Measurements from ENCODE around the gene RHPN2. TPM values are rescaled to one million over a fixed set of nuclear protein-coding genes. Genes with fewer than 3 reads are reported as not detected.
A peak's percentile ranks its signal among the peaks of the same experiment; 100 is the strongest.

RHPN2 gene
- total RNA-seq, 2 donors from 2014 or later, result 40.0 to 78.3 TPM

DNA sequence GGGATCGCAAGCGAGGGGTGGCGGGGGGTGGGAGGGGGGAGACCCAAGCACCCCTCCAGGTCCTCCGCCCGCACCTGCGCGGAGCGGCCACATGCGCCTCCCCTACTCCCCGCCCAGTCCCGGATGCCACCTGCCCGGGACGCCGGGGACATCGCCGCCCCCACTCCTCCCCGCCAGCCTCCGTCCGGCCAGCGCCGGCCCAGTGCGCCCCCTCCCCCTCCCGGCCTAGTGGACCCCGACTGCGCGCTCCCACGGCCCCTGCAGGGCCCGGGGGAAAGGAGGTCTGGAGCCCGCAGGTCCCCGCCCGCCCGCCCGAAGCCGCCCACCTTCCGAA lies 263 bp downstream of the RHPN2 start:
- peak overlapping the region; percentile 75 for H3K27ac ChIP-seq
- H3K9ac ChIP-seq (ENCODE audit: low read depth in 2 of 2, low read length in 2 of 2), result peak overlapping the region; percentile 84 to 91
- TF ChIP-seq, protein P1, sequence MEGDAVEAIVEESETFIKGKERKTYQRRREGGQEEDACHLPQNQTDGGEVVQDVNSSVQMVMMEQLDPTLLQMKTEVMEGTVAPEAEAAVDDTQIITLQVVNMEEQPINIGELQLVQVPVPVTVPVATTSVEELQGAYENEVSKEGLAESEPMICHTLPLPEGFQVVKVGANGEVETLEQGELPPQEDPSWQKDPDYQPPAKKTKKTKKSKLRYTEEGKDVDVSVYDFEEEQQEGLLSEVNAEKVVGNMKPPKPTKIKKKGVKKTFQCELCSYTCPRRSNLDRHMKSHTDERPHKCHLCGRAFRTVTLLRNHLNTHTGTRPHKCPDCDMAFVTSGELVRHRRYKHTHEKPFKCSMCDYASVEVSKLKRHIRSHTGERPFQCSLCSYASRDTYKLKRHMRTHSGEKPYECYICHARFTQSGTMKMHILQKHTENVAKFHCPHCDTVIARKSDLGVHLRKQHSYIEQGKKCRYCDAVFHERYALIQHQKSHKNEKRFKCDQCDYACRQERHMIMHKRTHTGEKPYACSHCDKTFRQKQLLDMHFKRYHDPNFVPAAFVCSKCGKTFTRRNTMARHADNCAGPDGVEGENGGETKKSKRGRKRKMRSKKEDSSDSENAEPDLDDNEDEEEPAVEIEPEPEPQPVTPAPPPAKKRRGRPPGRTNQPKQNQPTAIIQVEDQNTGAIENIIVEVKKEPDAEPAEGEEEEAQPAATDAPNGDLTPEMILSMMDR (IDR thresholded peaks at IDR 0.05), result no peak
- no peaks in the 10 kb centered on the region for H3K27me3 ChIP-seq
- DNase-seq, result peak; percentile 56
- peak overlapping the region; percentile 76 for H3K4me3 ChIP-seq
- H3K9me3 ChIP-seq, result no peaks in the 10 kb centered on the region
- H3K36me3 ChIP-seq, result no peaks in the 10 kb centered on the region
- H3K4me1 ChIP-seq, result peaks cover 6% of the 10 kb centered on the region
- intact Hi-C loops (cut with DNase I), result no loop called here

DNA sequence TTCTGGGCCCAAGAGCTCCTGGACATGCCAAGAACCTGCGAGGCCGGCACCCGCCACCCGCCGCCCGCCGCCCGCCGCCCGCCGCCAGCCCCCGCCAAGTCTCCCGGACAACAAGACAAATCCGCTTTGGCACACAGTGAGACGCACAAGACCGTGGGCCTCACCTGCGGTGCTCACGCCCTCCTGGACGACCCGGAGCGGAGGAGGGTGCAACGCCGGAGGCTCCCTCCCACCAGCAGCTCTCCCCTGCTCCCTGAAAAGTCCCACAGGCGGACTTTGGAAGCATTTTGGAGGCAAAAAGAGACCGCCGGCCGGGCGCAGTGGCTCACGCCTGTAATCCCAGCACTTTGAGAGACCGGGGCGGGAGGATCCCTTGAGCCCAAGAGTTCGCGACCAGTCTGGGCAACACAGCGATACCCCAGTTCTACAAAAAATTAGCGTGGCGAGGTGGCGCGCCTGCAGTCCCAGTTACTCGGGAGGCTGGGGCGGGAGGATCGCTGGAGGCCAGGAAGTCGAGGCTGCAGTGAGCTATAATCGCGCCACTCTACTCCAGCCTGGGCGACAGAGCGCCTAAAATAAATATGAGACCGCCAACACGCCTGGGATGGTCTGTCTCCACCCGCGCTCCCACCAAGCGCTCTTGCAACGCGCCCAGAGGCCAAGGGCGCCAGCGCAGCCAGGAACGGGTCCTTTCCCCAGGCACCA lies 783 bp downstream of the RHPN2 start:
- intact Hi-C loops (cut with DNase I), result no loop called here
- DNase-seq, result peak; percentile 45
- H3K27ac ChIP-seq, result peak overlapping the region; percentile 75
- H3K4me3 ChIP-seq, result peak overlapping the region; percentile 76
- H3K4me1 ChIP-seq, result peaks cover 6% of the 10 kb centered on the region
- peak overlapping the region; percentile 84 to 91 for H3K9ac ChIP-seq (ENCODE audit: low read depth in 2 of 2, low read length in 2 of 2)
- TF ChIP-seq, protein P1 (IDR thresholded peaks at IDR 0.05), result no peak
- H3K27me3 ChIP-seq, result no peaks in the 10 kb centered on the region
- no peaks in the 10 kb centered on the region for H3K36me3 ChIP-seq
- H3K9me3 ChIP-seq, result no peaks in the 10 kb centered on the region

- intact Hi-C loops (cut with DNase I), result no loop called here
- peak; percentile 86 for DNase-seq
- H3K9ac ChIP-seq (ENCODE audit: low read depth in 2 of 2, low read length in 2 of 2), result peak overlapping the region in 1 of 2 donors; percentile 68
- H3K27me3 ChIP-seq, result no peaks in the 10 kb centered on the region
- peak overlapping the region; percentile 76 for H3K4me3 ChIP-seq
- TF ChIP-seq, protein P1 (IDR thresholded peaks at IDR 0.05), result no peak
- H3K27ac ChIP-seq, result peak overlapping the region; percentile 75
- no peaks in the 10 kb centered on the region for H3K9me3 ChIP-seq
- H3K36me3 ChIP-seq, result no peaks in the 10 kb centered on the region
- peaks cover 6% of the 10 kb centered on the region for H3K4me1 ChIP-seq
Observed at GRCh38 chr19:33063356-33063752, 1.3 kb downstream of the RHPN2 start.

GRCh38 chr19:33062902-33063301 lies 1.8 kb downstream of the RHPN2 start:
- TF ChIP-seq, protein P1 (IDR thresholded peaks at IDR 0.05), result no peak
- no peaks in the 10 kb centered on the region for H3K36me3 ChIP-seq
- H3K27me3 ChIP-seq, result no peaks in the 10 kb centered on the region
- intact Hi-C loops (cut with DNase I), result no loop called here
- peak overlapping the region in 1 of 2 donors; percentile 68 for H3K9ac ChIP-seq (ENCODE audit: low read depth in 2 of 2, low read length in 2 of 2)
- no peak for DNase-seq
- peak overlapping the region; percentile 76 for H3K4me3 ChIP-seq
- H3K9me3 ChIP-seq, result no peaks in the 10 kb centered on the region
- peak overlapping the region; percentile 75 for H3K27ac ChIP-seq
- H3K4me1 ChIP-seq, result peaks cover 6% of the 10 kb centered on the region

- Histone ChIP-seq H3K36me3 (no peaks in the 10 kb centered on the region), H3K9ac (ENCODE audit: low read depth in 2 of 2, low read length in 2 of 2) (peak overlapping the region in 1 of 2 donors; percentile 51), H3K9me3 (no peaks in the 10 kb centered on the region), H3K4me1 (peaks cover 6% of the 10 kb centered on the region), H3K4me3 (no peak overlapping the region), H3K27ac (no peak overlapping the region), H3K27me3 (no peaks in the 10 kb centered on the region)
- intact Hi-C loops (cut with DNase I), result no loop called here
- DNase-seq, result no peak
- TF ChIP-seq, protein P1 (IDR thresholded peaks at IDR 0.05), result no peak
Observed at GRCh38 chr19:33060586-33060985, 4.1 kb downstream of the RHPN2 start.
